Nephron progenitor cell (in vitro differentiated cells): ENCODE data around the gene SIX2.

Source experiments
- DNase-seq: peaks from one replicate; pipeline ENCODE4 v3.0.0; 2021
- H3K27ac Mint-ChIP-seq: 2 replicates; pipeline ENCODE4 v1.8.0; 2021; ENCODE audit warnings: mild to moderate bottlenecking, moderate library complexity, mixed read lengths
- H3K27me3 Mint-ChIP-seq: 2 replicates; pipeline ENCODE4 v1.8.0; 2021; ENCODE audit warnings: mild to moderate bottlenecking, low read depth, mixed read lengths; ENCODE audit not compliant: poor library complexity
- H3K36me3 Mint-ChIP-seq: 2 replicates; pipeline ENCODE4 v1.8.0; 2021; ENCODE audit warnings: low read depth, mixed read lengths
- H3K4me1 Mint-ChIP-seq: 2 replicates; pipeline ENCODE4 v1.8.0; 2021; ENCODE audit warnings: mixed read lengths
- H3K4me3 Mint-ChIP-seq: 2 replicates; pipeline ENCODE4 v1.8.0; 2021; ENCODE audit warnings: mild to moderate bottlenecking, moderate library complexity, mixed read lengths
- H3K9me3 Mint-ChIP-seq: 2 replicates; pipeline ENCODE4 v1.8.0; 2021; ENCODE audit warnings: mild to moderate bottlenecking, moderate library complexity, mixed read lengths
- CTCF ChIP-seq: fragments of 200-600 bp; sonication (generic); IDR thresholded peaks from 2 replicates; pipeline ENCODE4 v1.5.0; 2021; ENCODE audit warnings: antibody characterized with exemption

The SIX2 gene

GRCh38 chr2:45009303-45009927, at the start of gene SIX2:
Gene SIX2, minus strand, starts transcription at chr2:45009452. Its CDS starts 342 bp downstream, at chr2:45009110.
- H3K27me3 Mint-ChIP-seq, result peaks cover 92% of the 10 kb centered on the region

GRCh38 chr2:45055162-45055605, 45.9 kb upstream of the SIX2 start:
- H3K4me1 Mint-ChIP-seq, result peaks cover 66% of the 10 kb centered on the region
- TF ChIP-seq CTCF, result no peak
- H3K4me3 Mint-ChIP-seq, result no peak overlapping the region
- H3K27ac Mint-ChIP-seq, result peak overlapping the region; percentile 92
- DNase-seq, result peak; percentile 29
- peaks cover 20% of the 10 kb centered on the region for H3K9me3 Mint-ChIP-seq
- no peaks in the 10 kb centered on the region for H3K36me3 Mint-ChIP-seq
- peaks cover 4% of the 10 kb centered on the region for H3K27me3 Mint-ChIP-seq

More at GRCh38 chr2:45009303-45009927, at the start of gene SIX2:
- peak; percentile 93 for DNase-seq
- H3K27ac Mint-ChIP-seq, result no peak within 1 kb of the TSS
- peaks cover 12% of the 10 kb centered on the region for H3K36me3 Mint-ChIP-seq
- H3K9me3 Mint-ChIP-seq, result no peaks in the 10 kb centered on the region
- TF ChIP-seq CTCF, result no peak
- peak within 1 kb of the TSS; percentile 86 for H3K4me3 Mint-ChIP-seq
- H3K4me1 Mint-ChIP-seq, result peaks cover 58% of the 10 kb centered on the region

GRCh38 chr2:45053966-45054365, 44.7 kb upstream of the SIX2 start:
- Mint-ChIP-seq H3K27ac (peak overlapping the region; percentile 36), H3K9me3 (peaks cover 15% of the 10 kb centered on the region), H3K36me3 (no peaks in the 10 kb centered on the region), H3K27me3 (peaks cover 7% of the 10 kb centered on the region), H3K4me1 (peaks cover 76% of the 10 kb centered on the region), H3K4me3 (no peak overlapping the region)
- TF ChIP-seq CTCF, result no peak
- no peak for DNase-seq

GRCh38 chr2:45052388-45052928, 43.2 kb upstream of the SIX2 start:
- Mint-ChIP-seq H3K4me3 (no peak overlapping the region), H3K4me1 (peaks cover 76% of the 10 kb centered on the region), H3K27me3 (peaks cover 4% of the 10 kb centered on the region), H3K27ac (no peak overlapping the region), H3K9me3 (peaks cover 5% of the 10 kb centered on the region), H3K36me3 (no peaks in the 10 kb centered on the region)
- no peak for TF ChIP-seq CTCF
- no peak for DNase-seq

DNA sequence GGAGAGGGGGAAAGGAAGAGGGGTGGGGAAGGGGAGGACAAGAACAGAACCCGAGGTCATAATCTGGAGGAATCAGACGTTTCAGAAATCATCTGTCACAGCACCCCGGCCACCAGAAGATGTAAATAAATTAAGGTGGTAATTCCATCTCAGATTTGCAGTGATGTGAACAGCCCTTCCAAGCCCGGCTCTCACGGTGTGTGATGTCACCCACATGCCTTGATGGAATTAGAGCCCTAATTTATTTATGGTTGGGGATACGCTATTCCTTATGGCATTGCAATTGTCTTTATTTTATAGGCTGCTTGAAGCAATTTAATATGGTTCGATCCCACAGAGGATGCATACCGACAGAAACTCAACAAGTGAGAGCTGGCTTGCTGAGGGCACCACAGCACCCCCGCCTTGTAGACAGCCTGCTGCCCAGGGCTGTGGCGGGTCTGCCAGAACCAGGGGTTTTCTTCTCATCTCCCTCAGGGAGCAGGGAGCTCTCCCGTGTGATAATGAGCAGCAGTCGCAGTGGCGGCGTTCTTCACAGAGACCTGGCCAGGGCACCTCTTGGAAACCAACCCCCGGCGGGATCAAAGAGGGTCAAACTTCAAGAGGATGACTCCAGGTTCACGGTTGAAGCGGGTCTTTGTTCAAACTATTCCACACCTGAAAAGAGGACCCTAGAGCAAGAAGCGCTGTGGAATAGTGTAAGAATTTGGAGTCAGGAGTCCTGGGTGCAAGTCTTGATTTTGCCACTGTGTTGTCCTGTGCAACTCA, 40.5 kb upstream of the SIX2 start:
- Mint-ChIP-seq H3K27ac (no peak overlapping the region), H3K9me3 (no peaks in the 10 kb centered on the region), H3K4me1 (peaks cover 56% of the 10 kb centered on the region), H3K36me3 (no peaks in the 10 kb centered on the region), H3K27me3 (peaks cover 4% of the 10 kb centered on the region), H3K4me3 (no peak overlapping the region)
- TF ChIP-seq CTCF, result no peak
- DNase-seq, result no peak
